WI38 (cell line): ENCODE measurements around the gene MTURN.
"Not testable (repeated sequence)": the region's sequence is repeated elsewhere in the genome, so short reads cannot be mapped to it uniquely, and the experiment has no call there.

Experiments
- H3K4me3 ChIP-seq: 2 replicates; pipeline ENCODE4 v1.5.1; 2011; ENCODE audit warnings: low read depth, mild to moderate bottlenecking, control low read depth, low read length
- TF ChIP-seq, protein P1 (sequence below): IDR thresholded peaks from 2 replicates; pipeline ENCODE4 v1.5.1; 2012; ENCODE audit warnings: low read depth, mild to moderate bottlenecking, control low read depth, low read length

MTURN gene

DNA sequence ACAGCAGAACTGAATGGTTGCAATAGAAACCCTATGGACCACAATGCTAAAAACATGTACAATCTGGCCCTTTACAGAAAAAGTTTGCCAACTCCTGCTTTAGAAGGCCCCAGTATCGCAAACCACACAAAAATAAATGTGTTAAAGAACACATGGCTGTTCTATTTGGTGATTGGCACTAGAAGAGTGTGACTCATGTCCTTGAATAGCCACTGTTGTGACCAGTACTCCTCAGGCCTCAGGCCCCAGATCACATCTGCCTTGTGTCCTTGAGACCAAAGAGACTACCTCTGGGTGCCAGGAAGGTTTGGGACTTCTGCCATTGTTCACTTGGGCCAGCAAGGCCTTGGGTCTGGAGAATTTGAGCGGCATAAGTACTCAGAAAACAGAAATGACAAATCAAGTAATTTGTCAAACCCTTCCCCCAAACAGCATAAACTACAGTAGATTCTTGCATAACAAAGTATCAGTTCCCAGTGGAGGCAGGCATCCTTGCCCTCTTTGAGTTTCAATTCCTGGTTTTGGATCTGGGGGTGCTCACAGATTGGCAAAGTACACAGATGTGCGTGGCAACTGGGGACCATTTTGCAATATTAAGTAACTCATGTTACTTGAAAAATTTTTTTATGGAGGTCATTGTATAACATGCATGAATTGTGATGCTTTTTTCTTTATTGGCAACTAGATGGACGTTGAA is 50.2 kb downstream of the MTURN start:
- H3K4me3 ChIP-seq, result no peak overlapping the region
- TF ChIP-seq, protein P1, sequence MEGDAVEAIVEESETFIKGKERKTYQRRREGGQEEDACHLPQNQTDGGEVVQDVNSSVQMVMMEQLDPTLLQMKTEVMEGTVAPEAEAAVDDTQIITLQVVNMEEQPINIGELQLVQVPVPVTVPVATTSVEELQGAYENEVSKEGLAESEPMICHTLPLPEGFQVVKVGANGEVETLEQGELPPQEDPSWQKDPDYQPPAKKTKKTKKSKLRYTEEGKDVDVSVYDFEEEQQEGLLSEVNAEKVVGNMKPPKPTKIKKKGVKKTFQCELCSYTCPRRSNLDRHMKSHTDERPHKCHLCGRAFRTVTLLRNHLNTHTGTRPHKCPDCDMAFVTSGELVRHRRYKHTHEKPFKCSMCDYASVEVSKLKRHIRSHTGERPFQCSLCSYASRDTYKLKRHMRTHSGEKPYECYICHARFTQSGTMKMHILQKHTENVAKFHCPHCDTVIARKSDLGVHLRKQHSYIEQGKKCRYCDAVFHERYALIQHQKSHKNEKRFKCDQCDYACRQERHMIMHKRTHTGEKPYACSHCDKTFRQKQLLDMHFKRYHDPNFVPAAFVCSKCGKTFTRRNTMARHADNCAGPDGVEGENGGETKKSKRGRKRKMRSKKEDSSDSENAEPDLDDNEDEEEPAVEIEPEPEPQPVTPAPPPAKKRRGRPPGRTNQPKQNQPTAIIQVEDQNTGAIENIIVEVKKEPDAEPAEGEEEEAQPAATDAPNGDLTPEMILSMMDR, result no peak

DNA sequence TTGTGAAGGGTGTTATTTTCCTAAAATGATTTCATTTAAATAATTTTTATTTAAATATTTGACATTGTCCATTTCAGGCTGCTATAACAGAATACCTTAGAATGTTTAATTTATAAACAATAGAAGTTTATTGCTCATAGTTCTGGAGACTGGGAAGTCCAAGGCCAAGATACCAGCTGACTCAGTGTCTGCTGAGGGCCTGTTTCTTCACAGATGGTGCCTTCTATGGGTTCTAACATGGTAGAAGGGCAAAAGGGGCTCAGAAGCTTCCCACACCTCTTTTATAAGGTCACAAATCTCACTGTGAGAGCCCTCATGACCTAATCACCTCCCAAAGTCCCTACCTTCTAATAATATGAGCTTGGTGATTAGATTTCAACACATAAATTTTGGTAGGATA is 50.7 kb downstream of the MTURN start:
- TF ChIP-seq, protein P1, result no peak
- H3K4me3 ChIP-seq, result no peak overlapping the region

DNA sequence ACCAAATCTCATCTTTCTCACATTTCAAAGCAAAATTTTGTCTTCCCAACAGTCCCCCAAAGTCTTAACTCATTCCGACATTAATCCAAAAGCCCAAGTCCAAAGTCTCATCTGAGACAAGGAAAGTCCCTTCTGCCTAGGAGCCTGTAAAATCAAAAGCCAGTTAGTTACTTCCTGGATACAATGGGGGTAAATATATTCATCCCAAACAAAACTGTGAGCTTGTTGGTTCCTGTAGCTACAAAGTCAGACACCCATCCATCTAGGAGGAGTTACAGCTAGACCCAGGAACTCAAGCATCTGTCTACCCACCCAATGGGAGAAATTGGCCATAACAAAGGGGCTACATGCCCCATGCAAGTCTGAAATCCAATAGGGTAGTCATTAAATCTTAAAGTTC is 51.9 kb downstream of the MTURN start:
- TF ChIP-seq, protein P1, result no peak
- no peak overlapping the region for H3K4me3 ChIP-seq

DNA sequence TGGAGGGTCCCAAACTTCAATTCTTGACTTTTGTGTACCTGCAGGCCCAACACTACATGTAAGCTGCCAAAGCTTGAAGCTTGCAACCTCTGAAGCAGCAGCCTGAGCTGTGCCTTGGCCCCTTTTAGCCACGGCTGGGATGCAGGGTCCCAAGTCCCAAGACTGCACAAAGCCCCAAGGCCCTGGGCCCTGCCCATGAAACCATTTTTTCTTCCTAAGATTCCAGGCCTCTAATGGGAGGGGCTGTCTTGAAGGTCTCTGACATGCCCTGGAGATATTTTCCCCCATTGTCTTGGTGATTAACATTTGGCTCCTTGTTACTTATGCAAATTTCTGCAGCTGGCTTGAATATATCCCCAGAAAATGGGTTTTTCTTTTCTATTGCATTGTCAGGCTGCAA is 52.7 kb downstream of the MTURN start:
- TF ChIP-seq, protein P1, result no peak
- H3K4me3 ChIP-seq, result no peak overlapping the region

DNA sequence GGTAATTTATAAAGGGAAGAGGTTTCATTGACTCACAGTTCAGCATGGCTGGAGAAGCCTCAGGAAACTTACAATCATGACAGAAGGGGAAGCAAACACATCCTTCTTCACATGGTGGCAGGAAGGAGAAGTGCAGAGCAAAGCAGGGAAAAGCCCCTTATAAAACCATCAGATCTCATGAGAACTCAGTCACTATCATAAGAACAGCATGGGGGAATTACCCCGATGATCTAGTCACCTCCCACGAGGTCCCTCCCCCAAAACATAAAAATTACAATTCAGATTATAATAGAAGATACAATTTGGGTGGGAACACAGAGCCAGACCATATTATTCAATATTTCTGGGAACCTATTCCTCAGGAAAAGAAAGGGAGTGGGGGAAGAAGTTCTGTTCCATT is 53.6 kb downstream of the MTURN start:
- not testable (repeated sequence) for H3K4me3 ChIP-seq

DNA sequence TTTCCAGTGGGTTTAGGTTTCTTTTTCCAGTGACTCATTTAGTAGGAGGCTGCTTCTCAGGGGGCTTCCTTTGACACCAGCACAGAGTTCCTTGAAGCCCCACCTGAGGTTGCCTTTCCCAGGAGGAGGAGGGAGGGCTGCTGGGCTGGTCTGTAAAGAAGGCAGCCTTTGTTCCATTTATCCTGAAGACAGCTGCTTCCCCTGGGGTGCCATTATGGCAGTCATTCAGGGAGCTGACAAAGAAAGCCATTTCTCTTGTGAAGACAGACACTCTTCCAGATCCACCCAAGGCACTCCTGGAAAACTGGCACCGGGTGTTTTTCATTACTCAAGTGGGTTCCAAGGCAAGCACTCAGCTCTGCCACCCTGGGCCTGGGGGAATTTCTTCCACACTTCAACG is 54.0 kb downstream of the MTURN start:
- H3K4me3 ChIP-seq, result no peak overlapping the region
- TF ChIP-seq, protein P1, result no peak

DNA sequence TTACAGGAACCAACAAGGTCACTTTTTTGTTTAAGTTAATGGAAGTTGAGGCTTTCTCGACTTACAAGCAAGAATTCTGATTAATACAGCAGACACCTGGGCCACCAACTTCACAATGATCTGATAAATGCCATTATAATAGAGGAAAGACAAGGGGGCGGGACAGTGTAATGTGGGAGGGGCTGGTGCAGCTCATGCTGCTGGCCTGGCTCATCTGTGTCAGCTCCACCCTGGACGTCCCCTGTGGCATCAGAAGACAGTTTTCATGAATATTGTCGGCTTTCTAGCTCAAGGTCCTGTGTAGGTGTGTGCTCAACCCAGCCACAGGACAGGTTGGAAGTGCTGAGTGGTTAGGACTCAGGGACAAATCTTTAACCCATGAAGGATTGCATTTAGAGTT is 57.0 kb downstream of the MTURN start:
- TF ChIP-seq, protein P1, result no peak

More for the DNA sequence above, 57.0 kb downstream of the MTURN start:
- no peak overlapping the region for H3K4me3 ChIP-seq
